ENCODE measurements around the gene FYCO1. TPM values are rescaled to one million over a fixed set of nuclear protein-coding genes. Genes with fewer than 3 reads are reported as not detected.

The FYCO1 gene
- total and polyA plus RNA-seq, 10 of the 15 experiments (the other 5 are each of a cell fraction or from before 2014, with no cell fraction given): 1.5 to 8.4 (median 6.5) TPM

DNA sequence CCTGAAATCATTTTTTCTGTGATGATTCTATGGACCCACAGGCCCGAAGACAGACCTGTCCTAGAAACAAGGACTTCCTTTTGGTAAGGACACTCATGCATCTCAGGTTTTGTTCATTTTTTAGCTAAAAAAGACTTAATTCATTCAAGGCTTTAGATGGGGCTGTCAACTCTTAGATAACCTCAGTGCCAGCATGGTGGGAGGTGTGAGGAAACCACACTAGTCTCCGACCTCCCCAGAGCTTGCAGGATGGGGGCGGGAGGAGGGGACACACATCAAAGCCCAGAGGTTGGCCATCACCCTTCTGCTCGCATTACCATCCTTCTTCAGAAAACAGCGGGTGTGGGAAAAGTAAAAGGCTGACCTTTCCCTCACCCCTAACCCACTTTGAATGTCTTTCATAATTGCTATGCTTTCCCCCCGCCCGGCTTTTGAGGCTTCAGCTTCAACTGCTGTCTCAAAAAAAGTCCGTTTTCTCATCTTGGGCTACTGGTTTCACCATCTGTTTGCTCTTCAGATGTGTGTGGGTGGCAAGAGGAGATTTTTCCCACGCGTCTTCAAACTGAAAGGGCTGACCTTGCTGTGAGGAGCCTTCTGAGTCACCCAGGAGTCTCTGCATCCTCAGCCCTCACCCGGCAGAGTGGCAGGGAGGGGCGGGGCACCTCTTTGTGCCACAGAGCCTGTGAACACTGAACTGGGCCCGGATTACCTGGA, 79.9 kb downstream of the FYCO1 start (continued):
- TF ChIP-seq MYB (IDR thresholded peaks at IDR 0.05; ENCODE audit: borderline replicate concordance, low read depth, low read length): peak; percentile 93
- TF ChIP-seq, protein P1, sequence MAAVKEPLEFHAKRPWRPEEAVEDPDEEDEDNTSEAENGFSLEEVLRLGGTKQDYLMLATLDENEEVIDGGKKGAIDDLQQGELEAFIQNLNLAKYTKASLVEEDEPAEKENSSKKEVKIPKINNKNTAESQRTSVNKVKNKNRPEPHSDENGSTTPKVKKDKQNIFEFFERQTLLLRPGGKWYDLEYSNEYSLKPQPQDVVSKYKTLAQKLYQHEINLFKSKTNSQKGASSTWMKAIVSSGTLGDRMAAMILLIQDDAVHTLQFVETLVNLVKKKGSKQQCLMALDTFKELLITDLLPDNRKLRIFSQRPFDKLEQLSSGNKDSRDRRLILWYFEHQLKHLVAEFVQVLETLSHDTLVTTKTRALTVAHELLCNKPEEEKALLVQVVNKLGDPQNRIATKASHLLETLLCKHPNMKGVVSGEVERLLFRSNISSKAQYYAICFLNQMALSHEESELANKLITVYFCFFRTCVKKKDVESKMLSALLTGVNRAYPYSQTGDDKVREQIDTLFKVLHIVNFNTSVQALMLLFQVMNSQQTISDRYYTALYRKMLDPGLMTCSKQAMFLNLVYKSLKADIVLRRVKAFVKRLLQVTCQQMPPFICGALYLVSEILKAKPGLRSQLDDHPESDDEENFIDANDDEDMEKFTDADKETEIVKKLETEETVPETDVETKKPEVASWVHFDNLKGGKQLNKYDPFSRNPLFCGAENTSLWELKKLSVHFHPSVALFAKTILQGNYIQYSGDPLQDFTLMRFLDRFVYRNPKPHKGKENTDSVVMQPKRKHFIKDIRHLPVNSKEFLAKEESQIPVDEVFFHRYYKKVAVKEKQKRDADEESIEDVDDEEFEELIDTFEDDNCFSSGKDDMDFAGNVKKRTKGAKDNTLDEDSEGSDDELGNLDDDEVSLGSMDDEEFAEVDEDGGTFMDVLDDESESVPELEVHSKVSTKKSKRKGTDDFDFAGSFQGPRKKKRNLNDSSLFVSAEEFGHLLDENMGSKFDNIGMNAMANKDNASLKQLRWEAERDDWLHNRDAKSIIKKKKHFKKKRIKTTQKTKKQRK (IDR thresholded peaks at IDR 0.05; ENCODE audit: low read depth, low read length): no peak
- peak; percentile 88 for TF ChIP-seq RUNX3 (IDR thresholded peaks at IDR 0.05; ENCODE audit: low read length)
- TF ChIP-seq ZNF622 (IDR thresholded peaks at IDR 0.05): no peak
- TF ChIP-seq KDM1A (IDR thresholded peaks at IDR 0.05; ENCODE audit: borderline replicate concordance): no peak
- TF ChIP-seq ZSCAN29 (IDR thresholded peaks at IDR 0.05): no peak
- TF ChIP-seq KLF5 (IDR thresholded peaks at IDR 0.05; ENCODE audit: partially characterized antibody): no peak
- peak; percentile 21; the same call in 1 of the 2 replicates for TF ChIP-seq BACH1 (IDR thresholded peaks at IDR 0.05; ENCODE audit: borderline replicate concordance)
- no peak for TF ChIP-seq ESRRA (IDR thresholded peaks at IDR 0.05; ENCODE audit: low read length)
- TF ChIP-seq FOXK2 (IDR thresholded peaks at IDR 0.05): no peak
- no peak for TF ChIP-seq NFXL1 (IDR thresholded peaks at IDR 0.05; ENCODE audit: borderline replicate concordance)
- no peak for TF ChIP-seq ZNF217 (IDR thresholded peaks at IDR 0.05)
- TF ChIP-seq, protein P2, sequence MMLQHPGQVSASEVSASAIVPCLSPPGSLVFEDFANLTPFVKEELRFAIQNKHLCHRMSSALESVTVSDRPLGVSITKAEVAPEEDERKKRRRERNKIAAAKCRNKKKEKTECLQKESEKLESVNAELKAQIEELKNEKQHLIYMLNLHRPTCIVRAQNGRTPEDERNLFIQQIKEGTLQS (IDR thresholded peaks at IDR 0.05; ENCODE audit: borderline replicate concordance, extremely low read depth, low read depth, low read length): no peak
- no peak; the same call in 1 of the 2 replicates for TF ChIP-seq GABPA (IDR thresholded peaks at IDR 0.05; ENCODE audit: low read depth)
- TF ChIP-seq FOXM1 (IDR thresholded peaks at IDR 0.05; ENCODE audit: low read depth, low read length): peak; percentile 99
- TF ChIP-seq TAF1 (IDR thresholded peaks at IDR 0.05; ENCODE audit: borderline replicate concordance, low read depth, low read length): no peak; the same call in 1 of the 2 replicates
- TF ChIP-seq MYC (IDR thresholded peaks at IDR 0.05; ENCODE audit: insufficient read depth, insufficient read length, insufficient replicate concordance, low read length, severe bottlenecking): no peak
- peak; percentile 97 for TF ChIP-seq ZBED1 (IDR thresholded peaks at IDR 0.05; ENCODE audit: borderline replicate concordance)
- TF ChIP-seq ZNF274 (IDR thresholded peaks at IDR 0.05; ENCODE audit: insufficient read depth, insufficient read length): no peak
- TF ChIP-seq ATF7 (IDR thresholded peaks at IDR 0.05; ENCODE audit: low read depth): peak; percentile 91
- TF ChIP-seq NBN (IDR thresholded peaks at IDR 0.05): peak; percentile 96
- TF ChIP-seq, protein P3, sequence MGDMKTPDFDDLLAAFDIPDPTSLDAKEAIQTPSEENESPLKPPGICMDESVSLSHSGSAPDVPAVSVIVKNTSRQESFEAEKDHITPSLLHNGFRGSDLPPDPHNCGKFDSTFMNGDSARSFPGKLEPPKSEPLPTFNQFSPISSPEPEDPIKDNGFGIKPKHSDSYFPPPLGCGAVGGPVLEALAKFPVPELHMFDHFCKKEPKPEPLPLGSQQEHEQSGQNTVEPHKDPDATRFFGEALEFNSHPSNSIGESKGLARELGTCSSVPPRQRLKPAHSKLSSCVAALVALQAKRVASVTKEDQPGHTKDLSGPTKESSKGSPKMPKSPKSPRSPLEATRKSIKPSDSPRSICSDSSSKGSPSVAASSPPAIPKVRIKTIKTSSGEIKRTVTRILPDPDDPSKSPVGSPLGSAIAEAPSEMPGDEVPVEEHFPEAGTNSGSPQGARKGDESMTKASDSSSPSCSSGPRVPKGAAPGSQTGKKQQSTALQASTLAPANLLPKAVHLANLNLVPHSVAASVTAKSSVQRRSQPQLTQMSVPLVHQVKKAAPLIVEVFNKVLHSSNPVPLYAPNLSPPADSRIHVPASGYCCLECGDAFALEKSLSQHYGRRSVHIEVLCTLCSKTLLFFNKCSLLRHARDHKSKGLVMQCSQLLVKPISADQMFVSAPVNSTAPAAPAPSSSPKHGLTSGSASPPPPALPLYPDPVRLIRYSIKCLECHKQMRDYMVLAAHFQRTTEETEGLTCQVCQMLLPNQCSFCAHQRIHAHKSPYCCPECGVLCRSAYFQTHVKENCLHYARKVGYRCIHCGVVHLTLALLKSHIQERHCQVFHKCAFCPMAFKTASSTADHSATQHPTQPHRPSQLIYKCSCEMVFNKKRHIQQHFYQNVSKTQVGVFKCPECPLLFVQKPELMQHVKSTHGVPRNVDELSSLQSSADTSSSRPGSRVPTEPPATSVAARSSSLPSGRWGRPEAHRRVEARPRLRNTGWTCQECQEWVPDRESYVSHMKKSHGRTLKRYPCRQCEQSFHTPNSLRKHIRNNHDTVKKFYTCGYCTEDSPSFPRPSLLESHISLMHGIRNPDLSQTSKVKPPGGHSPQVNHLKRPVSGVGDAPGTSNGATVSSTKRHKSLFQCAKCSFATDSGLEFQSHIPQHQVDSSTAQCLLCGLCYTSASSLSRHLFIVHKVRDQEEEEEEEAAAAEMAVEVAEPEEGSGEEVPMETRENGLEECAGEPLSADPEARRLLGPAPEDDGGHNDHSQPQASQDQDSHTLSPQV (IDR thresholded peaks at IDR 0.05): 0 out of 2 replicates have a peak, but pooled peaks have one; percentile 40
- peak in 1 of 2 experiments; percentile 66; a peak in 2 of 4 replicates for TF ChIP-seq SRF (IDR thresholded peaks at IDR 0.05; ENCODE audit: low read depth in 2 of 2, low read length in 2 of 2)
- TF ChIP-seq CHD1 (IDR thresholded peaks at IDR 0.05; ENCODE audit: low read depth, low read length): no peak
- TF ChIP-seq EZH2 (IDR thresholded peaks at IDR 0.05; ENCODE audit: borderline replicate concordance, control insufficient read depth, low read depth, low read length): no peak

Measured in GM12878 (cell line).